ENCODE data around the gene ABHD8. TPM values are rescaled to one million over a fixed set of nuclear protein-coding genes. Genes with fewer than 3 reads are reported as not detected.

The ABHD8 gene
- total RNA-seq, 1 experiment from 2014 or later, result 13.2 TPM

GRCh38 chr19:17311455-17312188, 8.4 kb upstream of the ABHD8 start:
- Mint-ChIP-seq H3K9me3 (no peaks in the 10 kb centered on the region), H3K36me3 (peaks cover 22% of the 10 kb centered on the region), H3K4me1 (peaks cover 20% of the 10 kb centered on the region), H3K27me3 (ENCODE audit: low read depth) (no peaks in the 10 kb centered on the region), H3K4me3 (peak overlapping the region; percentile 88), H3K27ac (peak overlapping the region; percentile 48; the same call in 1 of the 2 replicates)
- ChIA-PET CTCF (interaction anchor here (0.6 to 1.2 kb wide), 2 partner anchors 16 to 132 kb away, joined by 4 read pairs; no protein-coding TSS in a partner anchor), POLR2A (interaction anchor here (0.7 kb wide), 1 partner anchor 17 kb away, joined by 3 read pairs; no protein-coding TSS in a partner anchor)
- no peak for ATAC-seq
- DNase-seq (ENCODE audit: low spot score), result no peak
- TF ChIP-seq TEAD4 (CRISPR knock-in tag; IDR thresholded peaks at IDR 0.05) (no peak), HMGA2 (CRISPR knock-in tag; IDR thresholded peaks at IDR 0.05) (no peak)

DNA sequence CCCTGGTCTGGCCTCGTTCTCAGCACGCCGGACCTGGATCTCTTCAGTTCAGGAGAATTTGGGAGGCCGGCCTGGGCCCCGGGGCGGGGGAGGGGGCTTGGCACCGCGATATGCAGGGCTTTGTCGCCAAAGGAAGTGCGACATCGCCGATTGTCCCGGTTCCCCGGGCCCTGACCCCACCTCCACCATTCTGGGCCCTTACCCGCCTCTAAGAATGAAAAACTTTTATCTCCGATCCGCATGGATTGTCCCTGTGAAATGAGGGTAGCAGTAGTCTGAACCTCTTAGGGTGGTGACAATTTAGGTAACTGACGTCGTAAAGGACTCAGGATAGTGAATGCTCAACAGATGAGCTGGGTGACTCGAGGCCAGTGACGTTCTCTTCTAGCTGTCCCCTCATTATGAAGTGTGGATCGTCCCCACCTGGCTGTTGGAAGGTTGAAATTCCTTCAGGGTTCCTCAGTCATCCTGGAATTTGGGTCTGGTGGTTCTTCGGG, 6.8 kb upstream of the ABHD8 start:
- CTCF ChIA-PET, result interaction anchor here (0.6 to 3.1 kb wide), 8 partner anchors 12 to 868 kb away, joined by 3 to 35 read pairs (median 6); no protein-coding TSS in a partner anchor
- Mint-ChIP-seq H3K27me3 (ENCODE audit: low read depth) (no peaks in the 10 kb centered on the region), H3K4me1 (peaks cover 25% of the 10 kb centered on the region), H3K36me3 (peaks cover 12% of the 10 kb centered on the region), H3K4me3 (peak overlapping the region; percentile 88), H3K9me3 (no peaks in the 10 kb centered on the region), H3K27ac (peak overlapping the region; percentile 95)
- TF ChIP-seq FOXP1 (CRISPR knock-in tag; IDR thresholded peaks at IDR 0.05; ENCODE audit: borderline replicate concordance), result no peak
- DNase-seq (ENCODE audit: low spot score), result no peak
- ATAC-seq, result no peak
- POLR2A ChIA-PET, result interaction anchor here (1.4 to 2.4 kb wide), 6 partner anchors 11 to 95 kb away, joined by 5 to 10 read pairs (median 8); partner anchors contain the start of gene USE1

GRCh38 chr19:17309198-17309964, 6.2 kb upstream of the ABHD8 start, which contains the start of gene DDA1:
TSS of gene DDA1 (plus strand) at chr19:17309563. CDS start at chr19:17309655, 92 bp downstream.
- ATAC-seq (peak; percentile 85), DNase-seq (ENCODE audit: low spot score) (peak; percentile 100)
- Mint-ChIP-seq H3K36me3 (peaks cover 8% of the 10 kb centered on the region), H3K4me3 (peak within 1 kb of the TSS; percentile 89), H3K27me3 (ENCODE audit: low read depth) (no peaks in the 10 kb centered on the region), H3K4me1 (peaks cover 31% of the 10 kb centered on the region), H3K27ac (peak within 1 kb of the TSS; percentile 95), H3K9me3 (no peaks in the 10 kb centered on the region)
- ChIA-PET POLR2A (interaction anchor here (0.5 to 2.4 kb wide), 14 partner anchors 12 to 185 kb away, joined by 3 to 10 read pairs (median 5); partner anchors contain the start of genes ANO8, BABAM1 and USE1), CTCF (interaction anchor here (0.6 to 3.1 kb wide), 21 partner anchors 12 to 868 kb away, joined by 3 to 35 read pairs (median 4); partner anchors contain the start of genes BABAM1, MVB12A and OCEL1)
- TF ChIP-seq NR2C2 (CRISPR knock-in tag; IDR thresholded peaks at IDR 0.05), result peak; percentile 97
- peak; percentile 97 for TF ChIP-seq SP1 (CRISPR knock-in tag; conservative IDR thresholded peaks at IDR 0.05)
- 0 out of 2 replicates have a peak, but pooled peaks have one; percentile 33 for TF ChIP-seq FOXP4 (CRISPR knock-in tag; IDR thresholded peaks at IDR 0.05)
- peak; percentile 100 for TF ChIP-seq NFYB (CRISPR knock-in tag; conservative IDR thresholded peaks at IDR 0.05; ENCODE audit: low read depth)
- TF ChIP-seq GABPB1 (CRISPR knock-in tag; IDR thresholded peaks at IDR 0.05), result peak; percentile 61; the same call in 1 of the 2 replicates
- TF ChIP-seq RELA (CRISPR knock-in tag; IDR thresholded peaks at IDR 0.05; ENCODE audit: borderline replicate concordance), result no peak
- TF ChIP-seq KAT7 (CRISPR knock-in tag; IDR thresholded peaks at IDR 0.05; ENCODE audit: borderline replicate concordance), result 0 out of 2 replicates have a peak, but pooled peaks have one; percentile 48
- TF ChIP-seq TEAD4 (CRISPR knock-in tag; IDR thresholded peaks at IDR 0.05), result no peak
- TF ChIP-seq ETV6 (CRISPR knock-in tag; IDR thresholded peaks at IDR 0.05), result peak; percentile 28; the same call in 1 of the 2 replicates
- peak; percentile 82 for TF ChIP-seq FOXK1 (CRISPR knock-in tag; IDR thresholded peaks at IDR 0.05)

- ATAC-seq (no peak), DNase-seq (ENCODE audit: low spot score) (no peak)
- H3K36me3 Mint-ChIP-seq, result no peaks in the 10 kb centered on the region
- H3K4me1 Mint-ChIP-seq, result peaks cover 40% of the 10 kb centered on the region
- no peak for TF ChIP-seq SMAD3 (CRISPR knock-in tag; IDR thresholded peaks at IDR 0.05; ENCODE audit: borderline replicate concordance)
- ChIA-PET CTCF (interaction anchor here (0.6 to 3.1 kb wide), 6 partner anchors 14 to 83 kb away, joined by 3 to 60 read pairs (median 16); no protein-coding TSS in a partner anchor), POLR2A (no interaction called here)
- no peaks in the 10 kb centered on the region for H3K9me3 Mint-ChIP-seq
- H3K27me3 Mint-ChIP-seq (ENCODE audit: low read depth), result no peaks in the 10 kb centered on the region
- peak overlapping the region; percentile 67 for H3K27ac Mint-ChIP-seq
- peak overlapping the region; percentile 89 for H3K4me3 Mint-ChIP-seq
These were observed 4.7 kb upstream of the ABHD8 start for GRCh38 chr19:17307876-17308377.

Data from WTC11 (cell line).